K562 (cell line): Measurements from ENCODE around the gene ARRDC5. TPM values are rescaled to one million over a fixed set of nuclear protein-coding genes. Genes with fewer than 3 reads are reported as not detected.

Experiments used
- CHD7 ChIP-seq: fragments of 200-600 bp; sonication (generic); IDR thresholded peaks from one replicate; pipeline ENCODE4 v1.6.1; 2012; ENCODE audit warnings: mild to moderate bottlenecking, low read depth, low read length, inconsistent platforms
- GABPA ChIP-seq: fragments of 200-800 bp; sonication (Bioruptor generic); conservative IDR thresholded peaks from 2 replicates; pipeline ENCODE4 v1.6.1; 2016; ENCODE audit warnings: low read depth, missing genetic modification characterization, missing compliant biosample characterization
- KAT2B ChIP-seq: IDR thresholded peaks from one replicate; pipeline ENCODE4 v1.6.1; 2012; ENCODE audit warnings: low read depth, mild to moderate bottlenecking, control low read depth, inconsistent platforms, low read length, moderate library complexity
- NELFE ChIP-seq: IDR thresholded peaks from 2 replicates; pipeline ENCODE4 v1.6.1; 2011; ENCODE audit warnings: mild to moderate bottlenecking; ENCODE audit not compliant: insufficient read depth, insufficient read length
- NFIC ChIP-seq: fragments of 450-650 bp; IDR thresholded peaks from 2 replicates; pipeline ENCODE4 v1.6.1; 2017; ENCODE audit warnings: mild to moderate bottlenecking, inconsistent platforms
- TBP ChIP-seq: optimal IDR thresholded peaks from 2 replicates; pipeline ENCODE3; 2011; ENCODE audit warnings: low read depth, low read length, improper control_type of control experiment
- TOE1 ChIP-seq, 2 experiments: fragments of 450-650 bp in 1 of 2; sonication (generic) in 1 of 2; formaldehyde crosslinking in 1 of 2; IDR thresholded peaks; 2 replicates each; pipeline versions ENCODE4 v1.7.1 to v1.8.0; 2016 to 2022; ENCODE audit warnings: borderline replicate concordance in 2 of 2, mild to moderate bottlenecking in 2 of 2, antibody characterized with exemption in 1 of 2, inconsistent platforms in 1 of 2, low read depth in 1 of 2, missing genetic modification reagents in 1 of 2, moderate library complexity in 1 of 2
- ZNF143 ChIP-seq: sonication (generic); formaldehyde crosslinking; IDR thresholded peaks from 2 replicates; pipeline ENCODE4 v1.9.0; 2022; ENCODE audit warnings: mild to moderate bottlenecking, missing genetic modification reagents
- ZNF282 ChIP-seq: sonication (generic); formaldehyde crosslinking; IDR thresholded peaks from 2 replicates; pipeline ENCODE4 v1.8.1; 2023; ENCODE audit warnings: missing genetic modification reagents
- ZNF707 ChIP-seq: fragments of 250-450 bp; sonication (Bioruptor Pico); conservative IDR thresholded peaks from 2 replicates; pipeline ENCODE4 v1.8.0; 2022; ENCODE audit warnings: inconsistent platforms, mild to moderate bottlenecking, moderate library complexity
- ZNF717 ChIP-seq: fragments of 250-450 bp; sonication (Bioruptor Pico); IDR thresholded peaks from 2 replicates; pipeline ENCODE4 v1.5.0; 2021
- ZNF740 ChIP-seq, 3 experiments: fragments of 200-800 bp in 1 of 3; sonication (Bioruptor generic) in 1 of 3; sonication (generic) in 1 of 3; formaldehyde crosslinking in 1 of 3; IDR thresholded peaks; 2 replicates each; pipeline versions ENCODE4 v1.6.1 to v1.8.0; 2016 to 2022; ENCODE audit warnings: mild to moderate bottlenecking in 2 of 3, missing compliant biosample characterization in 2 of 3, missing genetic modification characterization in 2 of 3, missing genetic modification reagents in 1 of 3
- ZNF766 ChIP-seq: fragments of 200-800 bp; sonication (Bioruptor generic); conservative IDR thresholded peaks from 2 replicates; pipeline ENCODE4 v1.6.1; 2016; ENCODE audit warnings: missing genetic modification characterization, missing compliant biosample characterization
- polyA plus RNA-seq, 8 experiments: library from polyadenylated mRNA; depleted of rRNA in 4 of 8; stranded (reverse) in 5 of 8; unstranded in 3 of 8; fragments of >200 nt; fragmentation: Nextera tagmentation in 2 of 8; fragmentation: Illumina TruSeq in 1 of 8; extraction: Ambion mirVana in 2 of 8; extraction: Trizol in 1 of 8; gene quantifications; 2 replicates each; pipeline versions ENCODE4 v1.2.1 to v1.2.3, GENCODE V29; 2011 to 2014; ENCODE audit warnings: inconsistent platforms in 1 of 8, missing spikeins in 1 of 8
- total RNA-seq, 7 experiments: library from RNA; depleted of rRNA in 6 of 7; stranded (reverse); fragments of >200 nt in 6 of 7; fragmentation: Illumina TruSeq in 2 of 7; extraction: Trizol in 2 of 7; gene quantifications; 2 replicates each; pipeline versions ENCODE4 v1.2.1 to v1.2.3, GENCODE V29; 2011 to 2021; ENCODE audit warnings: low replicate concordance in 1 of 7
- TF ChIP-seq, protein P1 (sequence below): fragments of 250-450 bp; sonication (Bioruptor Pico); IDR thresholded peaks from 2 replicates; pipeline ENCODE4 v1.8.0; 2022; ENCODE audit warnings: moderate library complexity, mild to moderate bottlenecking, inconsistent platforms

ARRDC5 gene
- total and polyA plus RNA-seq, 9 of the 15 experiments (the other 6 are each of a cell fraction or from before 2014, with no cell fraction given) = not detected

DNA sequence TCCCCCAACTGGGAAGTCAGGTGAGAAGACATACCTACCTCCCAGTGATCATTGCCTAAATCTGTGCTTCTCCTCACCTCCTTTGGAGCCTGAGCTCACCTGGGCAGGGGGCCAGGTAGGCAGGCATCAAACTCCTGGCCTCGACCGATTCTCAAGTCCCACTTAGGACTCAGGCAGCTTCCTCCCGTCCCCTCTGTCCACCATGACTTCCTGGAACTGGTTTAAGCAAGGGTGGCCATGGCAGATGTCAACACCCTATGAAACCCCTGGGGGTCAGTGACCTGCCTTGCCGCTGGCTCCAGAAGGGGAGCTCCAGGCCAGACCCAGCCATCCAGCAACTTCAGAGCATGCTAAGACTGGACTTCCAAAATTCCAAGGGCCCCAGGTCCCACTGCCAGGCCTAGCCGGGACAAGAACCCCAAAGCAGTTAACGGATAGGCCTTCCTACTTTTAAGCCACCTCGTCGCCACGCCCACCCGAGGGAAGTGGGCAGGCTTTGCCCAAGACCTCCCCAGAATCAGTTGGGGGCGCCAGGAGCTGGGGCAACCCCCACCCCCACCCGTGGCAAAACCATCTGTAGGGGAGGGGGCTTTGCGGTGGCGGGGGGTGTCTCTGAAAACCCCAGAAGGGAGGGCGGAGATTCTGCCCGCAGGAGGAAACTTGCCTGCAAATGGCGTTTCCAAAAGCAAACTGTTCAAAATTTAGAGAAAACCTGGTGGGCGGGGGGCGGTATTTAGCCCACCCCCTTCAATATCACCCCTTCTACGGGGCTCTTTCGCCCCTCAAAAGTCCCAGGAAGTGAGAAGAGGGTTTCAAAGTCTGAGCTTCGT is 35.9 kb downstream of the ARRDC5 start (continued):
- no peak for TF ChIP-seq CHD7
- TF ChIP-seq, protein P1, sequence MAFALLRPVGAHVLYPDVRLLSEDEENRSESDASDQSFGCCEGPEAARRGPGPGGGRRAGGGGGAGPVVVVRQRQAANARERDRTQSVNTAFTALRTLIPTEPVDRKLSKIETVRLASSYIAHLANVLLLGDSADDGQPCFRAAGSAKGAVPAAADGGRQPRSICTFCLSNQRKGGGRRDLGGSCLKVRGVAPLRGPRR (CRISPR knock-in tag) = no peak
- TF ChIP-seq ZNF717 = no peak
- TF ChIP-seq NFIC = no peak
- no peak for TF ChIP-seq TBP
- no peak for TF ChIP-seq ZNF143 (CRISPR knock-in tag)
- no peak for TF ChIP-seq TOE1 (IDR thresholded peaks at IDR 0.05; ENCODE audit: borderline replicate concordance)
- TF ChIP-seq TOE1 (CRISPR knock-in tag; IDR thresholded peaks at IDR 0.05; ENCODE audit: borderline replicate concordance, low read depth) = no peak
- TF ChIP-seq KAT2B = no peak
- TF ChIP-seq ZNF707 (CRISPR knock-in tag) = no peak
- TF ChIP-seq GABPA (tag) = no peak
- TF ChIP-seq ZNF766 = peak; percentile 58; the same call in 1 of the 2 replicates
- TF ChIP-seq ZNF282 (CRISPR knock-in tag) = no peak
- no peak for TF ChIP-seq ZNF740 (CRISPR knock-in tag; IDR thresholded peaks at IDR 0.05)
- TF ChIP-seq ZNF740 (tag; IDR thresholded peaks at IDR 0.05) = no peak
- no peak for TF ChIP-seq NELFE
